ENCODE results near the gene KMO.

KMO gene

GRCh38 chr1:241607497-241607896, 75.3 kb downstream of the KMO start:
- TF ChIP-seq, protein P1, sequence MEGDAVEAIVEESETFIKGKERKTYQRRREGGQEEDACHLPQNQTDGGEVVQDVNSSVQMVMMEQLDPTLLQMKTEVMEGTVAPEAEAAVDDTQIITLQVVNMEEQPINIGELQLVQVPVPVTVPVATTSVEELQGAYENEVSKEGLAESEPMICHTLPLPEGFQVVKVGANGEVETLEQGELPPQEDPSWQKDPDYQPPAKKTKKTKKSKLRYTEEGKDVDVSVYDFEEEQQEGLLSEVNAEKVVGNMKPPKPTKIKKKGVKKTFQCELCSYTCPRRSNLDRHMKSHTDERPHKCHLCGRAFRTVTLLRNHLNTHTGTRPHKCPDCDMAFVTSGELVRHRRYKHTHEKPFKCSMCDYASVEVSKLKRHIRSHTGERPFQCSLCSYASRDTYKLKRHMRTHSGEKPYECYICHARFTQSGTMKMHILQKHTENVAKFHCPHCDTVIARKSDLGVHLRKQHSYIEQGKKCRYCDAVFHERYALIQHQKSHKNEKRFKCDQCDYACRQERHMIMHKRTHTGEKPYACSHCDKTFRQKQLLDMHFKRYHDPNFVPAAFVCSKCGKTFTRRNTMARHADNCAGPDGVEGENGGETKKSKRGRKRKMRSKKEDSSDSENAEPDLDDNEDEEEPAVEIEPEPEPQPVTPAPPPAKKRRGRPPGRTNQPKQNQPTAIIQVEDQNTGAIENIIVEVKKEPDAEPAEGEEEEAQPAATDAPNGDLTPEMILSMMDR (IDR thresholded peaks at IDR 0.05; ENCODE audit: low read depth, low read length, missing control alignments) = no peak
- H3K4me3 ChIP-seq (ENCODE audit: low read depth, low read length) = no peak overlapping the region
- in situ Hi-C loops (cut with HindIII; ENCODE audit: low sequenced_read_pairs) = no loop called here
- DNase-seq (ENCODE audit: low read depth) = no peak

DNA sequence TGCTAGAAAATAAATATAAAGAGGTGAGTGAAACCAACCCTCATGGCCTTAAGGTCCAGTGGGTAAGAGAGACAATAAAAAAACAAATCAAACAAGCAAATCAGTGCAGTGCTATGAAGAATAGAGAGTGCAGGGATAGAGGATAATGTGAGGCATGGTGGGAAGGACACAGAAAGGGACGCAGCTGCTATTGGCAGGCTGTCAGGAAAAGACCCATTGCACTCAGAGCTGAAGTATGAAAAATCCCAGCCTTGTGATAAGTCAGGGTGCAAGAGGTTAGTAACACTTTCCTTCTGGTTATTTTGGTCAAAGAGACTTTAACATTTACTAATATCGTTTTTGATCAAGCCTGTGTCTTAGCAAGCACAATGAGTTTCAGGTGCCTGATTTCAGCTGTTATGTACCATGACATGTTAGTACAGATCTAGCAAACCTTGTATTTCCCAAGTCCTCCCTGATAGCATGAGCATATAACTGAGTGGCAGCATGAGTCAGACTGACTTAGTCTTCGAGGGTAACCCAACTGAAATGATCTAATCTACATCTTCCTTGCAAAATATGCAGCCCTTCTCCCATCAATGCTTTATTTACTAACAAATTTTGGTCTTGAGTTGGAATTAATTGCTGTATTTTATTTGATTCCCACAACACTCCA, 76.3 kb downstream of the KMO start:
- in situ Hi-C loops (cut with HindIII; ENCODE audit: low sequenced_read_pairs) = no loop called here

GRCh38 chr1:241610056-241610815, 78.1 kb downstream of the KMO start:
- H3K4me3 ChIP-seq (ENCODE audit: low read depth, low read length) = no peak overlapping the region
- no peak for DNase-seq (ENCODE audit: low read depth)
- in situ Hi-C loops (cut with HindIII; ENCODE audit: low sequenced_read_pairs) = loop anchor here (10.0 kb wide), 1 partner anchor 235 kb away; the partner anchor contains the start of gene EXO1
- TF ChIP-seq, protein P1 (IDR thresholded peaks at IDR 0.05; ENCODE audit: low read depth, low read length, missing control alignments) = no peak

More for the DNA sequence above, 76.3 kb downstream of the KMO start:
- no peak overlapping the region for H3K4me3 ChIP-seq (ENCODE audit: low read depth, low read length)
- DNase-seq (ENCODE audit: low read depth) = no peak
- TF ChIP-seq, protein P1 (IDR thresholded peaks at IDR 0.05; ENCODE audit: low read depth, low read length, missing control alignments) = no peak

- H3K4me3 ChIP-seq (ENCODE audit: low read depth, low read length) = no peak overlapping the region
- TF ChIP-seq, protein P1 (IDR thresholded peaks at IDR 0.05; ENCODE audit: low read depth, low read length, missing control alignments) = peak; percentile 41
- DNase-seq (ENCODE audit: low read depth) = peak; percentile 56
- in situ Hi-C loops (cut with HindIII; ENCODE audit: low sequenced_read_pairs) = loop anchor here (10.0 kb wide), 1 partner anchor 234 kb away; the partner anchor contains the start of gene EXO1
These were observed 78.9 kb downstream of the KMO start for GRCh38 chr1:241611063-241611462.

DNA sequence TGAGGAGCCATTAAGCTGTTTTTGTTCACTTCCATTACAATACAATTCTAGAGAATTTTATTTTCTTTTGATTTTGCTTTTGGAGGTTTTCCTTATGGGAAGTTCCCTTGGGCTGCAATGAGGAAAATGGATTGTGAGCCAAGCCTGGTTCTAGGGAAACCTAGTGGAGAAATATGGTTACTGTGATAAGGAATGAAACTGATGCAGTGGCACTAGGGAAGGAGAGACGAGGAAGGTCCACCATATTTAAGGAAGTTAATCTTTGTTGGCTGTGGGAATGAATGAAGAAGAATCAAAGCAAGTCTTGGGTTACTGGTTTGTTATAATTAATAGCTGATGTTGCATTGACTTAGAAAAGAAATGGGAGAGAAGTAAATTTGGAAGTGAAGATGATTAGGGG, 79.6 kb downstream of the KMO start:
- H3K4me3 ChIP-seq (ENCODE audit: low read depth, low read length) = no peak overlapping the region
- no peak for DNase-seq (ENCODE audit: low read depth)
- in situ Hi-C loops (cut with HindIII; ENCODE audit: low sequenced_read_pairs) = loop anchor here (10.0 kb wide), 1 partner anchor 233 kb away; the partner anchor contains the start of gene EXO1
- TF ChIP-seq, protein P1 (IDR thresholded peaks at IDR 0.05; ENCODE audit: low read depth, low read length, missing control alignments) = no peak

- TF ChIP-seq, protein P1 (IDR thresholded peaks at IDR 0.05; ENCODE audit: low read depth, low read length, missing control alignments) = no peak
- DNase-seq (ENCODE audit: low read depth) = peak; percentile 72
- in situ Hi-C loops (cut with HindIII; ENCODE audit: low sequenced_read_pairs) = loop anchor here (10.0 kb wide), 1 partner anchor 232 kb away; the partner anchor contains the start of gene EXO1
- no peak overlapping the region for H3K4me3 ChIP-seq (ENCODE audit: low read depth, low read length)
These were observed 80.6 kb downstream of the KMO start for GRCh38 chr1:241612533-241613477.

Measured in astrocyte of the cerebellum (primary cell).